GM19238 (cell line): ENCODE results near the gene ITGB5.

ENCODE experiments used
- DNase-seq: peaks from one replicate; pipeline ENCODE4 v3.0.0; 2011; ENCODE audit warnings: low spot score; ENCODE audit not compliant: insufficient read length

The ITGB5 gene

GRCh38 chr3:124815781-124816180 lies 71.4 kb downstream of the ITGB5 start:
- no peak for DNase-seq

- DNase-seq = no peak
Observed at GRCh38 chr3:124814620-124815421, 72.3 kb downstream of the ITGB5 start.

GRCh38 chr3:124813541-124813940 lies 73.6 kb downstream of the ITGB5 start:
- DNase-seq = no peak

GRCh38 chr3:124812291-124813265 lies 74.6 kb downstream of the ITGB5 start:
- DNase-seq = no peak

- no peak for DNase-seq
Observed at GRCh38 chr3:124811436-124811835, 75.7 kb downstream of the ITGB5 start.

- DNase-seq = no peak
Observed at GRCh38 chr3:124810970-124811369, 76.2 kb downstream of the ITGB5 start.

GRCh38 chr3:124809039-124809438 lies 78.1 kb downstream of the ITGB5 start:
- no peak for DNase-seq

GRCh38 chr3:124805671-124806070 lies 81.5 kb downstream of the ITGB5 start:
- no peak for DNase-seq

- no peak for DNase-seq
Observed at GRCh38 chr3:124804875-124805274, 82.3 kb downstream of the ITGB5 start.

- DNase-seq = no peak
Observed at GRCh38 chr3:124802702-124803101, 84.5 kb downstream of the ITGB5 start.

GRCh38 chr3:124802061-124802698 lies 85.0 kb downstream of the ITGB5 start:
- DNase-seq = no peak

GRCh38 chr3:124800511-124801258 lies 86.5 kb downstream of the ITGB5 start:
- DNase-seq = no peak

- DNase-seq = no peak
Observed at GRCh38 chr3:124800076-124800475, 87.1 kb downstream of the ITGB5 start.

- DNase-seq = no peak
Observed at GRCh38 chr3:124799676-124800075, 87.5 kb downstream of the ITGB5 start.

GRCh38 chr3:124797426-124797945 lies 89.7 kb downstream of the ITGB5 start:
- DNase-seq = no peak

- no peak for DNase-seq
Observed at GRCh38 chr3:124796477-124796876, 90.7 kb downstream of the ITGB5 start.

GRCh38 chr3:124793054-124793739 lies 94.0 kb downstream of the ITGB5 start:
- DNase-seq = no peak

- no peak for DNase-seq
Observed at GRCh38 chr3:124792341-124793040, 94.7 kb downstream of the ITGB5 start.

GRCh38 chr3:124791639-124792151 lies 95.5 kb downstream of the ITGB5 start:
- DNase-seq = no peak
